GM12865 (cell line): ENCODE data around the gene CARD18.
"Not testable (repeated sequence)": the region's sequence is repeated elsewhere in the genome, so short reads cannot be mapped to it uniquely, and the experiment has no call there.

Experiments used
- DNase-seq: peaks from one replicate; pipeline ENCODE4 v3.0.0; 2010; ENCODE audit warnings: low read depth
- H3K4me3 ChIP-seq: 2 replicates; pipeline ENCODE4 v1.5.1; 2011; ENCODE audit warnings: mild to moderate bottlenecking, low read depth, low read length, control low read depth
- TF ChIP-seq, protein P1 (sequence below): IDR thresholded peaks from 2 replicates; pipeline ENCODE4 v1.5.1; 2011; ENCODE audit warnings: low read length, control low read depth, low read depth, inconsistent platforms; ENCODE audit not compliant: insufficient read depth; ENCODE audit errors: missing control alignments

The CARD18 gene

DNA sequence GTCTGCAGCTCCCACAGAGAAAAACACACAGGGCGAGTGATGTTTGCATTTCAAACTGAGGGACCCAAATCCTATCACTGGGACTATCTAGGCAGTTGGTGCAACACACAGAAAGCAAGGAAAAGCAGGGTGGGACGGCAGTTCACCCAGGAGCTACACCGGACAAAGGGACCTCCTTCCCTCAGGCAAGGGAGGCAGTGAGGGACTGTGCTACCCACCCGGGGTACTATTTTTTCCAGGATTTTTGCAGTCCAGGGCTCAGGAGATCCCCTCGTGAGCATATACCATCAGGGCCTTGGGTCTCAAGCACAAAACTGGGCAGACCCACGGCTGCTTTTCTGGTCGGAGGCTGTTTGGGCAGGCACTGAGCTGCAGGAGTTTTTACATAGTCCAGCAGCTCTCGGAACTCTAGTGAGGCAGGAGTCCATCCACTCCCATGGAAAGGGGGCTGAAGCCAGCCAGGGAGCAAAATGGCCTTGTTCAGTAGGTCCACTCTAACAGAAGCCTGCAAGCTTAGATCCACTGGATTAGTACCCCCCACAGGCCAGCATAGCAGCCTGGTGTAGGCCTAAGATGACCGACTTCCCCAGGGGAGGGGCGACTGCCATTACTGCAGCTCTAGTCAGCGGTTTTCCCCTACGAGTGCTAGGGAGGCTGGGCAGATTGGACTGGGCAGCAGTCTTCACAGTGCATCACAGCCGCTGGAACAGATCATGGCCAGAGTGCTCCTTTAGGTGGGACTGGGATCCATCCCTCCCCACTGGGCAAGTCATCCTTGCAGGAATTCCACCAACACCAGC lies 28.2 kb downstream of the CARD18 start:
- DNase-seq: no peak
- H3K4me3 ChIP-seq: no peak overlapping the region
- TF ChIP-seq, protein P1, sequence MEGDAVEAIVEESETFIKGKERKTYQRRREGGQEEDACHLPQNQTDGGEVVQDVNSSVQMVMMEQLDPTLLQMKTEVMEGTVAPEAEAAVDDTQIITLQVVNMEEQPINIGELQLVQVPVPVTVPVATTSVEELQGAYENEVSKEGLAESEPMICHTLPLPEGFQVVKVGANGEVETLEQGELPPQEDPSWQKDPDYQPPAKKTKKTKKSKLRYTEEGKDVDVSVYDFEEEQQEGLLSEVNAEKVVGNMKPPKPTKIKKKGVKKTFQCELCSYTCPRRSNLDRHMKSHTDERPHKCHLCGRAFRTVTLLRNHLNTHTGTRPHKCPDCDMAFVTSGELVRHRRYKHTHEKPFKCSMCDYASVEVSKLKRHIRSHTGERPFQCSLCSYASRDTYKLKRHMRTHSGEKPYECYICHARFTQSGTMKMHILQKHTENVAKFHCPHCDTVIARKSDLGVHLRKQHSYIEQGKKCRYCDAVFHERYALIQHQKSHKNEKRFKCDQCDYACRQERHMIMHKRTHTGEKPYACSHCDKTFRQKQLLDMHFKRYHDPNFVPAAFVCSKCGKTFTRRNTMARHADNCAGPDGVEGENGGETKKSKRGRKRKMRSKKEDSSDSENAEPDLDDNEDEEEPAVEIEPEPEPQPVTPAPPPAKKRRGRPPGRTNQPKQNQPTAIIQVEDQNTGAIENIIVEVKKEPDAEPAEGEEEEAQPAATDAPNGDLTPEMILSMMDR: no peak

DNA sequence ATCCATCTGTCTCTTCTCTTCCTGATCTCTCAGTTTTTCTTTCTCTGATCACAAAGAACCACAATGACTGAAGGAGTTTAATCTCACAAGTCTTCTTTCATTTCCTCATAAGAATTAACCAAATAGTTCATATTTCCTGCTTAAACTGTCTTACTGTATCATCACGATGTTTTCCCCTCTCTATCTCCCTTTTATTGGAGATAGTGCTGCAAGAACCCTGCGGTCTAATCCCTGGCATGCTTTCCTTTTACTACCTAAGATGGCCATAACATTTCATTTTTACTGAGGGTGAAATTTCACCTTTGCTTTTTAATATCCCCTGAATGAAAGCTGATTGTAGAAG lies 28.9 kb downstream of the CARD18 start:
- TF ChIP-seq, protein P1: no peak
- DNase-seq: no peak
- H3K4me3 ChIP-seq: no peak overlapping the region

DNA sequence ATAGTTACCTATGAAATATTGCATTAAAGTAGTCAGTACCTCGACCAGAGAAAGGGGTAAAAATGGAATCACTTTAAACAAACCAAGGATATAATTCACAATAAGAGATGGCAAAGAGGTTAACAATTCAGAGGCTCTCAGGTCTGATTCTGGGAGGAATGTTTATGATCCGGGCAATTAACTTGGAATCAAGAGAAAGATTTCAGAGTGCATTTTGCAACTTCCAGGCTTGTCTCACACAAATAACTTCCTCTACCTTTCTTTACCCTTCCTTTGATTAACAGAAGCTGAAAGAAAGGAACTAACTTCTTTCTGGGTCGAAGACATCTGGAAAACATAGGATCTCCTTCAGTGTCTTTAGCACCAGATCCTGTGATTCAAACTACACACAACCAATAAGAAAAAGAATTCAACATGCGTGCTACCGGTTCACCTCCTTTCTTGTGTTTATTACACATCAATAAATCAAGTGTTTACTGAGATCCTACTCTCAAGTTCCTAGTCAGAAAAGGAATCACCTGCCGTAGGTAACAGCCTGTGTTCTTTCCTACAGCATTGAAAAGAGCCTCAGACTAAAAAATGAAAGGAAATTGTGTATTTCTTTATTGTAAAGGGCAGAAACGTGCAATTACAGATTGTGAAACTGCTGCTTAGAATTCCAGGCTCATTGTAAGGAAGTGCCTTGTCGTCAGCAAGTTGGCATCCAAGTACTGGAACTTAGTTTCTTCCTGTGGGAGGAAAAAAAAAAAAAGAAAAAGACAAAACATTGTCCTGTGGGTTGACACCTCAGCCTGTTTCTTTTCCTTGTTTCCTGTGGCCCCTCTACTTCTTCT lies 29.5 kb downstream of the CARD18 start:
- H3K4me3 ChIP-seq: no peak overlapping the region
- TF ChIP-seq, protein P1: no peak
- DNase-seq: no peak

DNA sequence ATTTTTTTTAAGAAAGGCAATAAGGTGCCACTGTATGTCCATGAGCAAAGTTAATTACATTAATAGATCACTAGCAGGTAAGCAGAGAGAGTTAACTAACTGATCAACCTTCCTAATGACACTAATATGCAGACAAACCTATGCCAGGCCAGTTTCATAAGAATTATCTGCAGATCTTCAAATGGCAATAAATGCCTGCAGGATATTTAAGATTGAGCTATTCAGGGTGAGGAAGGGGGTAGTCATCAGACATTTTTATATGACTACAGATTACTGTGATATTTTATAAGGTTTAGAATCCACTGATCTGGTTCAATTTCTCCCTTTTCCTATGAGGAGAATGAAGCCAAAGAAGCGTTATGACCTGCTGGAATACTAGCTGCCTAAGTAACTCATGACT lies 30.2 kb downstream of the CARD18 start:
- no peak for DNase-seq
- no peak overlapping the region for H3K4me3 ChIP-seq
- TF ChIP-seq, protein P1: no peak

DNA sequence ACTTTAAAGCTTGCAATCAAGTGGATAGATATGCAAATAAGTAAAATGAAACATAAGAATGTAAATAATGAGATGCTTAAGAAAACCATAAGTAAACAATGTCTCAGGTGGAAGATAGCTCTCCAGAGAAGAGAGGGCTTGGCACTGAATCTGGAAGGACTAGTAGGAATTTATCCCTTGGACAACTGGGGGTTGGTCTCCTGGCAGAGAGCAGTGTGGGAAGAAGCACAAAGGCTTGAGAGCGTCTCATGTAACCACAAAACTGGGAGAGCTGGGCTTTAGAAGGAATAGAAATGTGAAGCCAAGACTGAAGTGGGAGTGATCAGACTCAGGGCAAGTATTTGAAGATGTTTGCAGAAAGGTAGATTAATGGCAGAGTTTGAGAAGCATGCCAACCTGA lies 31.3 kb downstream of the CARD18 start:
- no peak for DNase-seq
- TF ChIP-seq, protein P1: no peak
- no peak overlapping the region for H3K4me3 ChIP-seq

DNA sequence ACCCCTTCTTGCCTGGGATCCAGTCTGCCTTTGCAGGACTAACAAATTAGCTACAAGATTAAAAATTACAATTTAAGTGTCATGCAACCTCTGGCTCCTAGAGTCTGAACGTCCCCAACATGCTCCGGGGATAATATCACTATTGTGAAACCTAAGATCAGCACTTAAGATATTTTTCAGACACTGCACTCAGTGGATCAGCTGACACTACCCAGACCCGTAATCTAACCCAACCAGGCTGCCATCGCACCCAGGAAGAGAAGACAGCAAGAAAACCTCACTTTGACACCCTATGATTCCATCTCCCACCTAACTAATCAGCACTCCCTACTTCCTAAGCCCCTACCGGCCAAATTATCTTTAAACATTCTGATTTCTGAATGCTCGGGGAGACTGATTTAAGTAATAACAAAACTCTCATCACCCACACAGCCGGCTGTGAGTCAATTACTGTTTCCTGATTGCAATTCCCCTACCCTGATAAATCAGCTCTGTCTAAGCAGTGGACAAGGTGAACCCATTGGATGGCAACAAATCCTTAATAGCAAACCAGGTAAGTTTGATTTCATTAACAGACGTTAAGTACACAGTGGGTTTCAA lies 32.2 kb downstream of the CARD18 start:
- H3K4me3 ChIP-seq, DNase-seq: not testable (repeated sequence)

DNA sequence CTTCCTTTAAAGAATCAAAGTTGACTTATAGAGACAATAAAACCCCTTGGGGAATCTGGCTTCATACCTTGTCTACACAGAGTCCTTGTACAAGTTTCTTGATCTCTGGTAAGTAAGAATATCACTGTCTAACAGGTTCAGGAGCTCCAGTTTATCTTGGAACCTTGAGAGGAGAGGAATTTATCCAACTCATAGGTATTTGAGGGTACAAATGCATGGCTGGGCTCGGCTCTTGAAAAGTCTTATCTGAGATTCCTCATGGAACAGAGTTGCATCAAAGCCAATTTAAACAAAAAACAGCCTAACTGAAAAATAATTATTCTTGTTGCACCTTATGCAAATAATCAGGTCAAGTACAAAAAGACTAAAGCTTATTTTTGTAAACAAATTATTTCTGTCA lies 33.4 kb downstream of the CARD18 start:
- no peak overlapping the region for H3K4me3 ChIP-seq
- no peak for DNase-seq
- TF ChIP-seq, protein P1: no peak
